ENCODE measurements around the gene THAP3. TPM values are rescaled to one million over a fixed set of nuclear protein-coding genes. Genes with fewer than 3 reads are reported as not detected.
A peak's percentile ranks its signal among the peaks of the same experiment; 100 is the strongest.

THAP3 gene
- total and polyA plus RNA-seq, 9 of the 15 experiments (the other 6 are each of a cell fraction or from before 2014, with no cell fraction given), result 1.9 to 31.2 (median 18.2) TPM

DNA sequence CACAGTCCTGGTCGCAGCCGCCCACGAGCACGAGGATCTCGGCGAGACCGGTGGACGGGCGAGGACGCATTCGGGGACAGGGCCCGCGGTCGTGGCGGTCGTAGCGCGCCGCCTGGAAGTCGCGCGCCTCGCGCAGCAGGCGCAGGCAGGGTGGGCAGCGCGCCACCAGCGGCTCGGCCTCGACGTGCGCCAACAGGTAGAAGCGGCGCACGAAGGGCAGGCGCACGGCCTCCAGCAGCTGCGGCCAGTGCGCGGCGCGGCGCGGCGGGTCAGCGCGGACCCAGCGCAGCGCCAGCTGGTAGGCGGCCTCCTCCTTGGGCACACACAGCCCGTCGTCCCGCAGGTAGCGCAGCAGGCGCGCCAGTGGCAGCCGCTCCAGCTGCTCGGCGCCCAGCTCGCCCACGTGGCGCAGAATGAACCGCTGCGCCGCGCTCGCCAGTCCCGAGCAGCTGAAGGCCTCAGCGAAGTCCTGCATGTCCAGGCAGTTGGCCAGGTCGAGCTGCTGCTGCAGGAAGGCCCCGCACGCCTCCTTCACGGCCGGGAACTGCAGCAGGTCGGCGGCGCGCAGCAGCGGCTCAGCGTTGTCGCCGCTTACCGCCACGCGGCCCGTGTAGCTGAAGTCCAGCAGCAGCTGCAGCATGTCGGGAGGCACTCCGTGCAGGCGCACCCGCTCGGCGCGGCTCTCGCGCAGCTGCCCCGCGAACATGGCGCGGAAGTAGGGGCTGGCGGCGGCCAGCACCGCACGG lies 22.6 kb upstream of the THAP3 start (continued):
- TF ChIP-seq, protein P1, sequence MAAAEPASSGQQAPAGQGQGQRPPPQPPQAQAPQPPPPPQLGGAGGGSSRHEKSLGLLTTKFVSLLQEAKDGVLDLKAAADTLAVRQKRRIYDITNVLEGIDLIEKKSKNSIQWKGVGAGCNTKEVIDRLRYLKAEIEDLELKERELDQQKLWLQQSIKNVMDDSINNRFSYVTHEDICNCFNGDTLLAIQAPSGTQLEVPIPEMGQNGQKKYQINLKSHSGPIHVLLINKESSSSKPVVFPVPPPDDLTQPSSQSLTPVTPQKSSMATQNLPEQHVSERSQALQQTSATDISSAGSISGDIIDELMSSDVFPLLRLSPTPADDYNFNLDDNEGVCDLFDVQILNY (CRISPR knock-in tag; IDR thresholded peaks at IDR 0.05), result peak; percentile 79
- TF ChIP-seq ATF1 (CRISPR knock-in tag; IDR thresholded peaks at IDR 0.05), result no peak
- no peak for TF ChIP-seq ATF1 (tag; IDR thresholded peaks at IDR 0.05)
- no peak for TF ChIP-seq ZNF584 (CRISPR knock-in tag; IDR thresholded peaks at IDR 0.05; ENCODE audit: low read depth)
- no peak for TF ChIP-seq BCL6 (CRISPR knock-in tag; IDR thresholded peaks at IDR 0.05)
- TF ChIP-seq NFE2L1 (tag; IDR thresholded peaks at IDR 0.05; ENCODE audit: borderline replicate concordance, low read depth), result no peak
- TF ChIP-seq, protein P2, sequence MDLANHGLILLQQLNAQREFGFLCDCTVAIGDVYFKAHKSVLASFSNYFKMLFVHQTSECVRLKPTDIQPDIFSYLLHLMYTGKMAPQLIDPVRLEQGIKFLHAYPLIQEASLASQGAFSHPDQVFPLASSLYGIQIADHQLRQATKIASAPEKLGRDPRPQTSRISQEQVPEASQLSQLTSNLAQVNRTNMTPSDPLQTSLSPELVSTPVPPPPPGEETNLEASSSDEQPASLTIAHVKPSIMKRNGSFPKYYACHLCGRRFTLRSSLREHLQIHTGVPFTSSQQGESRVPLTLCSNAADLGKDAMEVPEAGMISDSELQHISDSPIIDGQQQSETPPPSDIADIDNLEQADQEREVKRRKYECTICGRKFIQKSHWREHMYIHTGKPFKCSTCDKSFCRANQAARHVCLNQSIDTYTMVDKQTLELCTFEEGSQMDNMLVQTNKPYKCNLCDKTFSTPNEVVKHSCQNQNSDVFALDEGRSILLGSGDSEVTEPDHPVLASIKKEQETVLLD (IDR thresholded peaks at IDR 0.05), result no peak
- TF ChIP-seq RBM14 (IDR thresholded peaks at IDR 0.05; ENCODE audit: borderline replicate concordance, insufficient read depth, low read depth, low read length), result no peak
- TF ChIP-seq, protein P3, sequence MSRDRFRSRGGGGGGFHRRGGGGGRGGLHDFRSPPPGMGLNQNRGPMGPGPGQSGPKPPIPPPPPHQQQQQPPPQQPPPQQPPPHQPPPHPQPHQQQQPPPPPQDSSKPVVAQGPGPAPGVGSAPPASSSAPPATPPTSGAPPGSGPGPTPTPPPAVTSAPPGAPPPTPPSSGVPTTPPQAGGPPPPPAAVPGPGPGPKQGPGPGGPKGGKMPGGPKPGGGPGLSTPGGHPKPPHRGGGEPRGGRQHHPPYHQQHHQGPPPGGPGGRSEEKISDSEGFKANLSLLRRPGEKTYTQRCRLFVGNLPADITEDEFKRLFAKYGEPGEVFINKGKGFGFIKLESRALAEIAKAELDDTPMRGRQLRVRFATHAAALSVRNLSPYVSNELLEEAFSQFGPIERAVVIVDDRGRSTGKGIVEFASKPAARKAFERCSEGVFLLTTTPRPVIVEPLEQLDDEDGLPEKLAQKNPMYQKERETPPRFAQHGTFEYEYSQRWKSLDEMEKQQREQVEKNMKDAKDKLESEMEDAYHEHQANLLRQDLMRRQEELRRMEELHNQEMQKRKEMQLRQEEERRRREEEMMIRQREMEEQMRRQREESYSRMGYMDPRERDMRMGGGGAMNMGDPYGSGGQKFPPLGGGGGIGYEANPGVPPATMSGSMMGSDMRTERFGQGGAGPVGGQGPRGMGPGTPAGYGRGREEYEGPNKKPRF (IDR thresholded peaks at IDR 0.05; ENCODE audit: low read depth, low read length), result no peak
- TF ChIP-seq, protein P4, sequence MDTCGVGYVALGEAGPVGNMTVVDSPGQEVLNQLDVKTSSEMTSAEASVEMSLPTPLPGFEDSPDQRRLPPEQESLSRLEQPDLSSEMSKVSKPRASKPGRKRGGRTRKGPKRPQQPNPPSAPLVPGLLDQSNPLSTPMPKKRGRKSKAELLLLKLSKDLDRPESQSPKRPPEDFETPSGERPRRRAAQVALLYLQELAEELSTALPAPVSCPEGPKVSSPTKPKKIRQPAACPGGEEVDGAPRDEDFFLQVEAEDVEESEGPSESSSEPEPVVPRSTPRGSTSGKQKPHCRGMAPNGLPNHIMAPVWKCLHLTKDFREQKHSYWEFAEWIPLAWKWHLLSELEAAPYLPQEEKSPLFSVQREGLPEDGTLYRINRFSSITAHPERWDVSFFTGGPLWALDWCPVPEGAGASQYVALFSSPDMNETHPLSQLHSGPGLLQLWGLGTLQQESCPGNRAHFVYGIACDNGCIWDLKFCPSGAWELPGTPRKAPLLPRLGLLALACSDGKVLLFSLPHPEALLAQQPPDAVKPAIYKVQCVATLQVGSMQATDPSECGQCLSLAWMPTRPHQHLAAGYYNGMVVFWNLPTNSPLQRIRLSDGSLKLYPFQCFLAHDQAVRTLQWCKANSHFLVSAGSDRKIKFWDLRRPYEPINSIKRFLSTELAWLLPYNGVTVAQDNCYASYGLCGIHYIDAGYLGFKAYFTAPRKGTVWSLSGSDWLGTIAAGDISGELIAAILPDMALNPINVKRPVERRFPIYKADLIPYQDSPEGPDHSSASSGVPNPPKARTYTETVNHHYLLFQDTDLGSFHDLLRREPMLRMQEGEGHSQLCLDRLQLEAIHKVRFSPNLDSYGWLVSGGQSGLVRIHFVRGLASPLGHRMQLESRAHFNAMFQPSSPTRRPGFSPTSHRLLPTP (IDR thresholded peaks at IDR 0.05; ENCODE audit: borderline replicate concordance, extremely low read depth, insufficient read length), result no peak
- TF ChIP-seq ZNF146 (CRISPR knock-in tag; IDR thresholded peaks at IDR 0.05; ENCODE audit: unreplicated experiment), result peak; percentile 36
- no peak for TF ChIP-seq PTRF (tag; IDR thresholded peaks at IDR 0.05)
- 0 out of 2 replicates have a peak, but pooled peaks have one; percentile 33 for TF ChIP-seq NR1H2 (CRISPR knock-in tag; IDR thresholded peaks at IDR 0.05)
- no peak for TF ChIP-seq PRMT5 (CRISPR knock-in tag; IDR thresholded peaks at IDR 0.05)
- TF ChIP-seq SRF (CRISPR knock-in tag; IDR thresholded peaks at IDR 0.05), result no peak
- TF ChIP-seq, protein P5, sequence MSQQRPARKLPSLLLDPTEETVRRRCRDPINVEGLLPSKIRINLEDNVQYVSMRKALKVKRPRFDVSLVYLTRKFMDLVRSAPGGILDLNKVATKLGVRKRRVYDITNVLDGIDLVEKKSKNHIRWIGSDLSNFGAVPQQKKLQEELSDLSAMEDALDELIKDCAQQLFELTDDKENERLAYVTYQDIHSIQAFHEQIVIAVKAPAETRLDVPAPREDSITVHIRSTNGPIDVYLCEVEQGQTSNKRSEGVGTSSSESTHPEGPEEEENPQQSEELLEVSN (IDR thresholded peaks at IDR 0.05; ENCODE audit: borderline replicate concordance in 1 of 2, extremely low read depth in 1 of 2, insufficient read depth in 1 of 2, insufficient read length in 1 of 2, low read depth in 1 of 2, low read length in 1 of 2, poor library complexity in 1 of 2, severe bottlenecking in 1 of 2), result peak; percentile 57 to 79
- no peak for TF ChIP-seq GABPA (tag; conservative IDR thresholded peaks at IDR 0.05; ENCODE audit: low read depth)

Data from K562 (cell line).